GM19035 (cell line): ENCODE data around the gene GALNT14.
A peak's percentile ranks its signal among the peaks of the same experiment; 100 is the strongest.
"Not testable (repeated sequence)": the region's sequence is repeated elsewhere in the genome, so short reads cannot be mapped to it uniquely, and the experiment has no call there.

Experiments
- ATAC-seq: cut with Tn5 transposase; IDR thresholded peaks from one replicate; pipeline ENCODE4 v1.9.1; 2021; ENCODE audit not compliant: unreplicated experiment

GALNT14 gene

GRCh38 chr2:31138037-31138962, at the start of gene GALNT14:
Gene GALNT14 (minus strand): TSS chr2:31138440. CDS start chr2:31138086, 354 bp downstream.
- peak; percentile 56 for ATAC-seq

GRCh38 chr2:31187166-31187565, 48.9 kb upstream of the GALNT14 start:
- ATAC-seq: no peak

GRCh38 chr2:31183973-31184372, 45.7 kb upstream of the GALNT14 start:
- ATAC-seq: not testable (repeated sequence)

- ATAC-seq: no peak
These were observed 38.5 kb upstream of the GALNT14 start for GRCh38 chr2:31176742-31177141.

GRCh38 chr2:31171142-31171541, 32.9 kb upstream of the GALNT14 start:
- no peak for ATAC-seq

GRCh38 chr2:31170071-31170698, 31.9 kb upstream of the GALNT14 start:
- peak; percentile 83 for ATAC-seq

- no peak for ATAC-seq
These were observed 30.1 kb upstream of the GALNT14 start for GRCh38 chr2:31168291-31168690.

GRCh38 chr2:31166925-31167324, 28.7 kb upstream of the GALNT14 start:
- ATAC-seq: no peak

GRCh38 chr2:31163011-31163539, 24.8 kb upstream of the GALNT14 start:
- no peak for ATAC-seq

GRCh38 chr2:31161637-31162036, 23.4 kb upstream of the GALNT14 start:
- ATAC-seq: no peak

GRCh38 chr2:31151501-31151900, 13.3 kb upstream of the GALNT14 start:
- ATAC-seq: no peak

GRCh38 chr2:31150120-31150670, 12.0 kb upstream of the GALNT14 start:
- no peak for ATAC-seq

GRCh38 chr2:31148514-31148913, 10.3 kb upstream of the GALNT14 start:
- ATAC-seq: no peak

- no peak for ATAC-seq
These were observed 9.4 kb upstream of the GALNT14 start for GRCh38 chr2:31147645-31148044.

- no peak for ATAC-seq
These were observed 3.9 kb upstream of the GALNT14 start for GRCh38 chr2:31142110-31142509.

- ATAC-seq: no peak
These were observed 3.3 kb upstream of the GALNT14 start for GRCh38 chr2:31141443-31142085.

GRCh38 chr2:31140151-31140550, 1.9 kb upstream of the GALNT14 start:
- ATAC-seq: no peak

GRCh38 chr2:31139671-31140070, 1.4 kb upstream of the GALNT14 start:
- no peak for ATAC-seq

GRCh38 chr2:31137211-31138036, 816 bp downstream of the GALNT14 start:
- peak; percentile 19 for ATAC-seq

GRCh38 chr2:31136732-31137131, 1.5 kb downstream of the GALNT14 start:
- ATAC-seq: no peak
